ENCODE data around the gene YWHAQ.

GRCh38 chr2:9648821-9649220, 18.0 kb upstream of the YWHAQ start:
- TF ChIP-seq REST (IDR thresholded peaks at IDR 0.05; ENCODE audit: low read depth, low read length) (no peak), CTCF (IDR thresholded peaks at IDR 0.05) (no peak), FOXJ3 (CRISPR knock-in tag; IDR thresholded peaks at IDR 0.05) (no peak), YY1 (IDR thresholded peaks at IDR 0.05; ENCODE audit: low read depth) (no peak), EP300 (IDR thresholded peaks at IDR 0.05; ENCODE audit: borderline replicate concordance in 1 of 2, low read depth in 1 of 2, low read length in 1 of 2) (no peak), NRF1 (IDR thresholded peaks at IDR 0.05; ENCODE audit: low read depth, low read length) (no peak), POLR2AphosphoS5 (IDR thresholded peaks at IDR 0.05; ENCODE audit: low read depth, low read length) (no peak)
- TF ChIP-seq, protein P1, sequence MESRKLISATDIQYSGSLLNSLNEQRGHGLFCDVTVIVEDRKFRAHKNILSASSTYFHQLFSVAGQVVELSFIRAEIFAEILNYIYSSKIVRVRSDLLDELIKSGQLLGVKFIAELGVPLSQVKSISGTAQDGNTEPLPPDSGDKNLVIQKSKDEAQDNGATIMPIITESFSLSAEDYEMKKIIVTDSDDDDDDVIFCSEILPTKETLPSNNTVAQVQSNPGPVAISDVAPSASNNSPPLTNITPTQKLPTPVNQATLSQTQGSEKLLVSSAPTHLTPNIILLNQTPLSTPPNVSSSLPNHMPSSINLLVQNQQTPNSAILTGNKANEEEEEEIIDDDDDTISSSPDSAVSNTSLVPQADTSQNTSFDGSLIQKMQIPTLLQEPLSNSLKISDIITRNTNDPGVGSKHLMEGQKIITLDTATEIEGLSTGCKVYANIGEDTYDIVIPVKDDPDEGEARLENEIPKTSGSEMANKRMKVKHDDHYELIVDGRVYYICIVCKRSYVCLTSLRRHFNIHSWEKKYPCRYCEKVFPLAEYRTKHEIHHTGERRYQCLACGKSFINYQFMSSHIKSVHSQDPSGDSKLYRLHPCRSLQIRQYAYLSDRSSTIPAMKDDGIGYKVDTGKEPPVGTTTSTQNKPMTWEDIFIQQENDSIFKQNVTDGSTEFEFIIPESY (IDR thresholded peaks at IDR 0.05; ENCODE audit: borderline replicate concordance, low read depth), result no peak

All from SK-N-SH (cell line).